B cell (primary cell): ENCODE results near the gene NOTCH1. TPM values are rescaled to one million over a fixed set of nuclear protein-coding genes. Genes with fewer than 3 reads are reported as not detected.

ENCODE experiments used
- ATAC-seq: fragments of 200-7000 bp; cut with Tn5 transposase; one replicate; pipeline ENCODE4 v1.10.0; 2021; ENCODE audit warnings: low read depth, mild to moderate bottlenecking, moderate number of reproducible peaks, moderate library complexity
- CTCF ChIA-PET: fragments of 350-600 bp; sonication (Branson Sonifier 250); formaldehyde crosslinking; loops from one replicate; lab custom pipeline; 2021; ENCODE audit warnings: antibody characterized with exemption, inconsistent platforms; lab: Charles Lee
- POLR2A ChIA-PET: fragments of 350-600 bp; sonication (Branson Sonifier 250); formaldehyde crosslinking; loops from one replicate; lab custom pipeline; 2021; ENCODE audit warnings: antibody characterized with exemption; lab: Charles Lee
- DNase-seq: peaks from one replicate; pipeline ENCODE4 v3.0.0; 2013
- H2AFZ ChIP-seq: 2 replicates; pipeline ENCODE4 v1.6.1; 2012; ENCODE audit warnings: mild to moderate bottlenecking, low read depth, low read length; ENCODE audit not compliant: insufficient read depth, poor library complexity, severe bottlenecking
- H3K27ac ChIP-seq, 2 donors: 1 replicate in 1 of 2; 2 replicates in 1 of 2; pipeline ENCODE4 v1.5.1; 2012 to 2013; ENCODE audit warnings: low read length in 2 of 2, mild to moderate bottlenecking in 2 of 2, moderate library complexity in 1 of 2
- H3K27me3 ChIP-seq, 4 experiments: fragments of 200-600 bp in 1 of 4; sonication (generic) in 1 of 4; replicated peaks in 1 of 4; 1 replicate in 2 of 4; 2 replicates in 2 of 4; pipeline versions ENCODE4 v1.6.1 to v1.7.0; 2013 to 2016; ENCODE audit warnings: low read length in 3 of 4, mild to moderate bottlenecking in 2 of 4, mixed read lengths in 1 of 4, moderate library complexity in 1 of 4; ENCODE audit not compliant: insufficient read depth in 4 of 4, control insufficient read depth in 3 of 4; ENCODE audit errors: control extremely low read depth in 1 of 4
- H3K36me3 ChIP-seq, 2 experiments: replicated peaks in 1 of 2; 1 replicate in 1 of 2; 2 replicates in 1 of 2; pipeline versions ENCODE4 v1.6.1 to v1.7.1; 2013; ENCODE audit warnings: low read length in 1 of 2; ENCODE audit not compliant: insufficient read depth in 2 of 2, control insufficient read depth in 1 of 2; ENCODE audit errors: control extremely low read depth in 1 of 2, extremely low read depth in 1 of 2
- H3K4me1 ChIP-seq, 2 donors: fragments of 200-600 bp in 1 of 2; sonication (generic) in 1 of 2; 1 replicate in 1 of 2; 2 replicates in 1 of 2; pipeline versions ENCODE4 v1.5.1 to v1.6.1; 2013 to 2017; ENCODE audit warnings: low read length in 2 of 2; ENCODE audit not compliant: control insufficient read depth in 2 of 2, insufficient read depth in 2 of 2
- H3K4me2 ChIP-seq: replicated peaks from 2 replicates; pipeline ENCODE3; 2012; ENCODE audit warnings: mild to moderate bottlenecking, low read depth, low read length; ENCODE audit not compliant: poor library complexity, severe bottlenecking
- H3K4me3 ChIP-seq, 5 experiments: fragments of 200-600 bp in 1 of 5; sonication (generic) in 1 of 5; 1 replicate in 3 of 5; 2 replicates in 2 of 5; pipeline versions ENCODE4 v1.5.1 to v1.7.0; 2011 to 2016; ENCODE audit warnings: low read length in 4 of 5, mild to moderate bottlenecking in 4 of 5, low read depth in 2 of 5, control low read depth in 1 of 5, moderate library complexity in 1 of 5; ENCODE audit not compliant: insufficient read depth in 1 of 5; ENCODE audit errors: control extremely low read depth in 1 of 5, extremely low read depth in 1 of 5
- H3K79me2 ChIP-seq: fragments of 200-600 bp; sonication (generic); one replicate; pipeline ENCODE4 v1.6.0; 2016; ENCODE audit warnings: low read length; ENCODE audit not compliant: control insufficient read depth, insufficient read depth
- H3K9ac ChIP-seq: fragments of 200-600 bp; sonication (generic); 2 replicates; pipeline ENCODE4 v1.6.1; 2017; ENCODE audit warnings: mild to moderate bottlenecking, low read length, moderate library complexity
- H3K9me3 ChIP-seq, 3 donors: one replicate each; pipeline versions ENCODE4 v1.6.1 to v1.7.1; 2013; ENCODE audit warnings: low read length in 2 of 3; ENCODE audit not compliant: control insufficient read depth in 2 of 3, insufficient read depth in 1 of 3; ENCODE audit errors: control extremely low read depth in 1 of 3
- H4K20me1 ChIP-seq: 2 replicates; pipeline ENCODE4 v1.6.0; 2012; ENCODE audit warnings: mild to moderate bottlenecking, low read length; ENCODE audit not compliant: insufficient read depth, control insufficient read depth, poor library complexity, severe bottlenecking
- H3K27ac Mint-ChIP-seq: one replicate; pipeline ENCODE4 v1.8.0; 2021; ENCODE audit warnings: mixed read lengths
- H3K27me3 Mint-ChIP-seq: one replicate; pipeline ENCODE4 v1.8.0; 2021; ENCODE audit warnings: mixed read lengths
- H3K4me1 Mint-ChIP-seq: one replicate; pipeline ENCODE4 v1.8.0; 2021; ENCODE audit warnings: mixed read lengths
- H3K4me3 Mint-ChIP-seq: one replicate; pipeline ENCODE4 v1.8.0; 2021; ENCODE audit warnings: mixed read lengths
- H3K9me3 Mint-ChIP-seq: one replicate; pipeline ENCODE4 v1.8.0; 2022; ENCODE audit warnings: mixed read lengths; ENCODE audit not compliant: insufficient read depth
- CTCF ChIP-seq: fragments of 200-600 bp; IDR thresholded peaks from one replicate; pipeline ENCODE4 v1.8.0; 2022; ENCODE audit warnings: antibody characterized with exemption, mild to moderate bottlenecking
- EZH2 ChIP-seq: IDR thresholded peaks from 2 replicates; pipeline ENCODE4 v1.6.1; 2012; ENCODE audit warnings: borderline replicate concordance, low read depth, mild to moderate bottlenecking, moderate library complexity, low read length; ENCODE audit not compliant: insufficient read depth, poor library complexity, severe bottlenecking
- WGBS: methylation state at CpG from one replicate; pipeline ENCODE4 v1.1.5; 2013; ENCODE audit warnings: missing lambda C conversion rate; ENCODE audit not compliant: insufficient coverage; 5-methylcytosine and 5-hydroxymethylcytosine counted together
- intact Hi-C: fragments of 100-400 bp; cut with micrococcal nuclease; formaldehyde crosslinking; loops from one replicate; pipeline ENCODE4 v1.10.0; 2022
- polyA plus RNA-seq: library from polyadenylated mRNA; depleted of rRNA; stranded (reverse); fragments of >200 nt; gene quantifications from 2 replicates; pipeline ENCODE4 v1.2.3, GENCODE V29; 2012
- total RNA-seq, 2 donors: library from RNA; stranded (reverse); fragments of 120-200 nt in 1 of 2; gene quantifications; 1 replicate in 1 of 2; 2 replicates in 1 of 2; pipeline versions ENCODE4 v1.2.3 to v1.2.4, GENCODE V29; 2013 to 2022

NOTCH1 gene
- total and polyA plus RNA-seq, 2 donors (not counting 1 experiment from before 2014, with no cell fraction given), result 16.6 to 38.5 TPM

- Histone ChIP-seq H3K27me3 (peaks cover 0 to 44% (median 13%) of the 10 kb centered on the region in 4 experiments), H3K27ac (no peak overlapping the region), H3K79me2 (no peaks in the 10 kb centered on the region), H3K9ac (no peak overlapping the region), H3K4me1 (peaks cover 24 to 26% of the 10 kb centered on the region in 2 donors), H3K4me3 (no peak overlapping the region), H2AFZ (no peak overlapping the region), H3K9me3 (peaks cover 0 to 9% (median 0%) of the 10 kb centered on the region in 3 donors), H3K4me2 (no peak overlapping the region), H3K36me3 (no peaks in the 10 kb centered on the region), H4K20me1 (no peaks in the 10 kb centered on the region)
- Mint-ChIP-seq H3K4me1 (peaks cover 20% of the 10 kb centered on the region), H3K27ac (no peak overlapping the region), H3K27me3 (peaks cover 9% of the 10 kb centered on the region), H3K4me3 (no peak overlapping the region), H3K9me3 (no peaks in the 10 kb centered on the region)
- ChIA-PET CTCF (no interaction called here), POLR2A (no interaction called here)
- 87% methylated on average over 16 of the region's 16 CpGs for WGBS
- no peak for ATAC-seq
- intact Hi-C loops, result no loop called here
- TF ChIP-seq CTCF (no peak), EZH2 (no peak)
- DNase-seq, result no peak
Observed at GRCh38 chr9:136585531-136586120, 39.8 kb upstream of the NOTCH1 start.

DNA sequence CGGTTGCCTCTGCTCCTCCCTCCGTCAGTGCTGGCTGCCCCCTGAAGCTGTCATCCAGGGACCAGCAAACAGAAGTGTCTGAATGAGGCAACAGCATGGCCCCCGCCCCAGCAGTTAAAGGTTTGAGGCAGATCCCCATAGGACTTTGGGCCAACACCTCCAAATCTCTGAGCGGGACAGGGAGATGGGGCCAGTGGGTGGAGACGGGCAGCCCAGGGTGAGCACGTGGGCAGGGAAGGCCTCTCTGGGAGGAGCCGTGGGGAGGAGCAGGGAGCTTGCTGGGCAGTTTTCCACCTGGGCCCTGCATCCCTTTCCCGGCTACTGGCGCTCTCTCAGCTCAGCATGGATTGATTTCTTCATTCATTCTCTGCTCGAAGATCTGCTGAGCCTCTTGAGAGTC is 39.1 kb upstream of the NOTCH1 start:
- Histone ChIP-seq H3K9ac (no peak overlapping the region), H4K20me1 (no peaks in the 10 kb centered on the region), H3K79me2 (no peaks in the 10 kb centered on the region), H3K27ac (no peak overlapping the region), H3K4me2 (no peak overlapping the region), H3K9me3 (peaks cover 0 to 9% (median 0%) of the 10 kb centered on the region in 3 donors), H2AFZ (no peak overlapping the region), H3K36me3 (no peaks in the 10 kb centered on the region), H3K4me3 (no peak overlapping the region), H3K27me3 (peaks cover 0 to 44% (median 13%) of the 10 kb centered on the region in 4 experiments), H3K4me1 (peaks cover 24 to 26% of the 10 kb centered on the region in 2 donors)
- CTCF ChIA-PET, result no interaction called here
- POLR2A ChIA-PET, result no interaction called here
- Mint-ChIP-seq H3K27ac (peak overlapping the region; percentile 15), H3K27me3 (peaks cover 9% of the 10 kb centered on the region), H3K4me3 (no peak overlapping the region), H3K4me1 (peaks cover 20% of the 10 kb centered on the region), H3K9me3 (no peaks in the 10 kb centered on the region)
- intact Hi-C loops, result no loop called here
- TF ChIP-seq EZH2, result no peak
- no peak for TF ChIP-seq CTCF
- ATAC-seq, result no peak
- no peak for DNase-seq
- WGBS, result 91% methylated on average over 10 of the region's 10 CpGs
